GM23338 (cell line): ENCODE data around the gene SEC11A. TPM values are rescaled to one million over a fixed set of nuclear protein-coding genes. Genes with fewer than 3 reads are reported as not detected.

Experiments used
- ATAC-seq: fragments of 200-7000 bp; cut with Tn5 transposase; 3 replicates; pipeline ENCODE4 v1.9.1; 2020
- DNase-seq: peaks from one replicate; pipeline ENCODE4 v3.0.0-alpha.2; 2015; ENCODE audit warnings: low spot score
- H2AFZ ChIP-seq: fragments of 200-600 bp; sonication (generic); 2 replicates; pipeline ENCODE4 v1.8.0; 2016; ENCODE audit warnings: antibody characterized with exemption, mild to moderate bottlenecking, moderate library complexity
- H3F3A ChIP-seq: fragments of 200-600 bp; sonication (generic); replicated peaks from 2 replicates; pipeline ENCODE4 v1.8.0; 2017; ENCODE audit warnings: antibody characterized with exemption, mixed run types, low read depth
- H3K27ac ChIP-seq: fragments of 200-600 bp; sonication (generic); 2 replicates; pipeline ENCODE4 v1.6.1; 2016; ENCODE audit warnings: low read depth
- H3K27me3 ChIP-seq: fragments of 200-600 bp; sonication (generic); 2 replicates; pipeline ENCODE4 v1.8.0; 2016; ENCODE audit warnings: mild to moderate bottlenecking, mixed run types, moderate library complexity; ENCODE audit not compliant: insufficient read depth
- H3K36me3 ChIP-seq: fragments of 200-600 bp; sonication (generic); 2 replicates; pipeline ENCODE4 v1.8.0; 2016; ENCODE audit warnings: mild to moderate bottlenecking; ENCODE audit not compliant: insufficient read depth
- H3K4me1 ChIP-seq: fragments of 200-600 bp; sonication (generic); 2 replicates; pipeline ENCODE4 v1.8.0; 2016; ENCODE audit warnings: mild to moderate bottlenecking, moderate library complexity; ENCODE audit not compliant: insufficient read depth
- H3K4me2 ChIP-seq: fragments of 200-600 bp; sonication (generic); 2 replicates; pipeline ENCODE4 v1.7.1; 2017; ENCODE audit warnings: mixed run types
- H3K4me3 ChIP-seq: fragments of 200-600 bp; sonication (generic); 2 replicates; pipeline ENCODE4 v1.6.1; 2016; ENCODE audit warnings: mixed run types
- H3K79me2 ChIP-seq: fragments of 200-600 bp; sonication (generic); replicated peaks from 2 replicates; pipeline ENCODE4 v1.8.0; 2017; ENCODE audit warnings: mild to moderate bottlenecking; ENCODE audit not compliant: insufficient read depth
- H3K9me2 ChIP-seq: fragments of 200-600 bp; sonication (generic); 2 replicates; pipeline ENCODE4 v1.8.0; 2017; ENCODE audit not compliant: insufficient read depth
- H4K20me1 ChIP-seq: fragments of 200-600 bp; sonication (generic); replicated peaks from 2 replicates; pipeline ENCODE4 v1.8.0; 2017; ENCODE audit warnings: mild to moderate bottlenecking; ENCODE audit not compliant: insufficient read depth
- H3K27ac Mint-ChIP-seq: 2 replicates; pipeline ENCODE4 v1.8.0; 2020; ENCODE audit warnings: inconsistent platforms, mild to moderate bottlenecking, moderate library complexity, mixed read lengths
- H3K27me3 Mint-ChIP-seq: 3 replicates; pipeline ENCODE4 v1.8.0; 2022; ENCODE audit warnings: low read depth, mild to moderate bottlenecking, moderate library complexity, mixed read lengths, inconsistent platforms; ENCODE audit not compliant: insufficient read depth, poor library complexity
- H3K36me3 Mint-ChIP-seq: 3 replicates; pipeline ENCODE4 v1.8.0; 2021; ENCODE audit warnings: low read depth, mild to moderate bottlenecking, inconsistent platforms, moderate library complexity, mixed read lengths
- H3K4me1 Mint-ChIP-seq: 3 replicates; pipeline ENCODE4 v1.8.0; 2020; ENCODE audit warnings: mild to moderate bottlenecking, inconsistent platforms, mixed read lengths
- H3K4me3 Mint-ChIP-seq: 3 replicates; pipeline ENCODE4 v1.8.0; 2021; ENCODE audit warnings: moderate library complexity, mild to moderate bottlenecking, inconsistent platforms, mixed read lengths
- H3K9me3 Mint-ChIP-seq: 3 replicates; pipeline ENCODE4 v1.8.0; 2020; ENCODE audit warnings: moderate library complexity, mild to moderate bottlenecking, inconsistent platforms, mixed read lengths
- CREB1 ChIP-seq: fragments of 250-450 bp; sonication (Bioruptor Pico); IDR thresholded peaks from 2 replicates; pipeline ENCODE4 v1.5.0; 2020; ENCODE audit warnings: low read depth, mild to moderate bottlenecking, moderate library complexity
- EZH2 ChIP-seq: fragments of 200-600 bp; sonication (generic); IDR thresholded peaks from one replicate; pipeline ENCODE4 v1.8.0; 2017; ENCODE audit warnings: antibody characterized with exemption, mild to moderate bottlenecking, low read depth; ENCODE audit not compliant: unreplicated experiment
- EZH2phosphoT487 ChIP-seq: fragments of 200-600 bp; sonication (generic); IDR thresholded peaks from one replicate; pipeline ENCODE4 v1.8.1; 2018; ENCODE audit warnings: antibody characterized with exemption; ENCODE audit not compliant: unreplicated experiment
- NANOG ChIP-seq: IDR thresholded peaks from 2 replicates; pipeline ENCODE4 v1.6.1; 2016; ENCODE audit warnings: antibody characterized with exemption, borderline replicate concordance
- POLR2AphosphoS5 ChIP-seq: IDR thresholded peaks from 2 replicates; pipeline ENCODE4 v1.6.1; 2016; ENCODE audit warnings: antibody characterized with exemption, low read depth
- STAT1 ChIP-seq: IDR thresholded peaks from one replicate; pipeline ENCODE4 v1.6.1; 2016; ENCODE audit warnings: antibody characterized with exemption; ENCODE audit not compliant: unreplicated experiment
- ZNF331 ChIP-seq: fragments of 250-450 bp; sonication (Bioruptor Pico); IDR thresholded peaks from 2 replicates; pipeline ENCODE4 v1.5.0; 2020; ENCODE audit warnings: low read depth, mild to moderate bottlenecking, moderate library complexity
- polyA plus RNA-seq: library from polyadenylated mRNA; unstranded; fragments of >200 nt; fragmentation: Nextera tagmentation; extraction: Ambion mirVana; gene quantifications from 2 replicates; pipeline ENCODE4 v1.2.1, GENCODE V29; 2016
- total RNA-seq: library from RNA; depleted of rRNA; stranded (reverse); fragments of >200 nt; shearing (Covaris generic); gene quantifications from 2 replicates; pipeline ENCODE4 v1.2.3, GENCODE V29; 2014
- TF ChIP-seq, protein P1 (sequence below), 2 experiments: fragments of 200-600 bp in 1 of 2; sonication (generic) in 1 of 2; conservative IDR thresholded peaks; 2 replicates each; pipeline versions ENCODE4 v1.5.1 to v1.6.1; 2016 to 2017; ENCODE audit warnings: antibody characterized with exemption in 2 of 2, low read depth in 2 of 2, mild to moderate bottlenecking in 2 of 2, moderate library complexity in 1 of 2
- TF ChIP-seq, protein P2 (sequence below): fragments of 250-450 bp; sonication (Bioruptor Pico); IDR thresholded peaks from 2 replicates; pipeline ENCODE4 v1.5.0; 2020; ENCODE audit warnings: mild to moderate bottlenecking, moderate library complexity
- TF ChIP-seq, protein P3 (sequence below): IDR thresholded peaks from one replicate; pipeline ENCODE4 v1.6.1; 2018; ENCODE audit warnings: antibody characterized with exemption; ENCODE audit not compliant: unreplicated experiment
- TF ChIP-seq, protein P4 (sequence below): IDR thresholded peaks from 2 replicates; pipeline ENCODE4 v1.6.1; 2016; ENCODE audit warnings: antibody characterized with exemption

SEC11A gene
- total and polyA plus RNA-seq, 2 experiments from 2014 or later, result 191 to 257 TPM

DNA sequence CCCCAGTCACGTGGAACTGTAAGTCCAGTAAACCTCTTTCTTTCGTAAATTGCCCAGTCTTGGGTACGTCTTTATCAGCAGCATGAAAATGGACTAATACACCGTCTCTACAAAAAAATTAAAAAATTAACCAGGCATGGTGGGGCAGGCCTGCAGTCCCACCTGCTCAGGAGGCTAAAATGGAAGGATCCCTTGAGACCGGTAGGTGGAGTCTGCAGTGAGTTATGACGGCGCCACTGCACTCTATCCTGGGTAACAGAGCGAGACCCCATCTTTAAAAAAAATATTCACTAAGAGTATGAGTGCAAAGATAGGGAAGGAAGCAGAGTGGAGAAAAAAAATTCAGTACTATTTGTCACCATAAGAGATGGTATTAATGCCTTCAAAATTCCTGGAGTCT lies 25.6 kb downstream of the SEC11A start:
- no peak for DNase-seq
- H4K20me1 ChIP-seq, result peaks cover 30% of the 10 kb centered on the region
- peaks cover 62% of the 10 kb centered on the region for H3K79me2 ChIP-seq
- no peaks in the 10 kb centered on the region for H3K9me2 ChIP-seq
- H3F3A ChIP-seq, result 0 out of 2 replicates have a peak, but pooled peaks cover 2% of the 10 kb centered on the region
- TF ChIP-seq, protein P1, sequence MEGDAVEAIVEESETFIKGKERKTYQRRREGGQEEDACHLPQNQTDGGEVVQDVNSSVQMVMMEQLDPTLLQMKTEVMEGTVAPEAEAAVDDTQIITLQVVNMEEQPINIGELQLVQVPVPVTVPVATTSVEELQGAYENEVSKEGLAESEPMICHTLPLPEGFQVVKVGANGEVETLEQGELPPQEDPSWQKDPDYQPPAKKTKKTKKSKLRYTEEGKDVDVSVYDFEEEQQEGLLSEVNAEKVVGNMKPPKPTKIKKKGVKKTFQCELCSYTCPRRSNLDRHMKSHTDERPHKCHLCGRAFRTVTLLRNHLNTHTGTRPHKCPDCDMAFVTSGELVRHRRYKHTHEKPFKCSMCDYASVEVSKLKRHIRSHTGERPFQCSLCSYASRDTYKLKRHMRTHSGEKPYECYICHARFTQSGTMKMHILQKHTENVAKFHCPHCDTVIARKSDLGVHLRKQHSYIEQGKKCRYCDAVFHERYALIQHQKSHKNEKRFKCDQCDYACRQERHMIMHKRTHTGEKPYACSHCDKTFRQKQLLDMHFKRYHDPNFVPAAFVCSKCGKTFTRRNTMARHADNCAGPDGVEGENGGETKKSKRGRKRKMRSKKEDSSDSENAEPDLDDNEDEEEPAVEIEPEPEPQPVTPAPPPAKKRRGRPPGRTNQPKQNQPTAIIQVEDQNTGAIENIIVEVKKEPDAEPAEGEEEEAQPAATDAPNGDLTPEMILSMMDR (conservative IDR thresholded peaks at IDR 0.05; ENCODE audit: low read depth in 2 of 2), result no peak
- no peak for TF ChIP-seq CREB1 (CRISPR knock-in tag)
- TF ChIP-seq NANOG, result no peak
- TF ChIP-seq, protein P2, sequence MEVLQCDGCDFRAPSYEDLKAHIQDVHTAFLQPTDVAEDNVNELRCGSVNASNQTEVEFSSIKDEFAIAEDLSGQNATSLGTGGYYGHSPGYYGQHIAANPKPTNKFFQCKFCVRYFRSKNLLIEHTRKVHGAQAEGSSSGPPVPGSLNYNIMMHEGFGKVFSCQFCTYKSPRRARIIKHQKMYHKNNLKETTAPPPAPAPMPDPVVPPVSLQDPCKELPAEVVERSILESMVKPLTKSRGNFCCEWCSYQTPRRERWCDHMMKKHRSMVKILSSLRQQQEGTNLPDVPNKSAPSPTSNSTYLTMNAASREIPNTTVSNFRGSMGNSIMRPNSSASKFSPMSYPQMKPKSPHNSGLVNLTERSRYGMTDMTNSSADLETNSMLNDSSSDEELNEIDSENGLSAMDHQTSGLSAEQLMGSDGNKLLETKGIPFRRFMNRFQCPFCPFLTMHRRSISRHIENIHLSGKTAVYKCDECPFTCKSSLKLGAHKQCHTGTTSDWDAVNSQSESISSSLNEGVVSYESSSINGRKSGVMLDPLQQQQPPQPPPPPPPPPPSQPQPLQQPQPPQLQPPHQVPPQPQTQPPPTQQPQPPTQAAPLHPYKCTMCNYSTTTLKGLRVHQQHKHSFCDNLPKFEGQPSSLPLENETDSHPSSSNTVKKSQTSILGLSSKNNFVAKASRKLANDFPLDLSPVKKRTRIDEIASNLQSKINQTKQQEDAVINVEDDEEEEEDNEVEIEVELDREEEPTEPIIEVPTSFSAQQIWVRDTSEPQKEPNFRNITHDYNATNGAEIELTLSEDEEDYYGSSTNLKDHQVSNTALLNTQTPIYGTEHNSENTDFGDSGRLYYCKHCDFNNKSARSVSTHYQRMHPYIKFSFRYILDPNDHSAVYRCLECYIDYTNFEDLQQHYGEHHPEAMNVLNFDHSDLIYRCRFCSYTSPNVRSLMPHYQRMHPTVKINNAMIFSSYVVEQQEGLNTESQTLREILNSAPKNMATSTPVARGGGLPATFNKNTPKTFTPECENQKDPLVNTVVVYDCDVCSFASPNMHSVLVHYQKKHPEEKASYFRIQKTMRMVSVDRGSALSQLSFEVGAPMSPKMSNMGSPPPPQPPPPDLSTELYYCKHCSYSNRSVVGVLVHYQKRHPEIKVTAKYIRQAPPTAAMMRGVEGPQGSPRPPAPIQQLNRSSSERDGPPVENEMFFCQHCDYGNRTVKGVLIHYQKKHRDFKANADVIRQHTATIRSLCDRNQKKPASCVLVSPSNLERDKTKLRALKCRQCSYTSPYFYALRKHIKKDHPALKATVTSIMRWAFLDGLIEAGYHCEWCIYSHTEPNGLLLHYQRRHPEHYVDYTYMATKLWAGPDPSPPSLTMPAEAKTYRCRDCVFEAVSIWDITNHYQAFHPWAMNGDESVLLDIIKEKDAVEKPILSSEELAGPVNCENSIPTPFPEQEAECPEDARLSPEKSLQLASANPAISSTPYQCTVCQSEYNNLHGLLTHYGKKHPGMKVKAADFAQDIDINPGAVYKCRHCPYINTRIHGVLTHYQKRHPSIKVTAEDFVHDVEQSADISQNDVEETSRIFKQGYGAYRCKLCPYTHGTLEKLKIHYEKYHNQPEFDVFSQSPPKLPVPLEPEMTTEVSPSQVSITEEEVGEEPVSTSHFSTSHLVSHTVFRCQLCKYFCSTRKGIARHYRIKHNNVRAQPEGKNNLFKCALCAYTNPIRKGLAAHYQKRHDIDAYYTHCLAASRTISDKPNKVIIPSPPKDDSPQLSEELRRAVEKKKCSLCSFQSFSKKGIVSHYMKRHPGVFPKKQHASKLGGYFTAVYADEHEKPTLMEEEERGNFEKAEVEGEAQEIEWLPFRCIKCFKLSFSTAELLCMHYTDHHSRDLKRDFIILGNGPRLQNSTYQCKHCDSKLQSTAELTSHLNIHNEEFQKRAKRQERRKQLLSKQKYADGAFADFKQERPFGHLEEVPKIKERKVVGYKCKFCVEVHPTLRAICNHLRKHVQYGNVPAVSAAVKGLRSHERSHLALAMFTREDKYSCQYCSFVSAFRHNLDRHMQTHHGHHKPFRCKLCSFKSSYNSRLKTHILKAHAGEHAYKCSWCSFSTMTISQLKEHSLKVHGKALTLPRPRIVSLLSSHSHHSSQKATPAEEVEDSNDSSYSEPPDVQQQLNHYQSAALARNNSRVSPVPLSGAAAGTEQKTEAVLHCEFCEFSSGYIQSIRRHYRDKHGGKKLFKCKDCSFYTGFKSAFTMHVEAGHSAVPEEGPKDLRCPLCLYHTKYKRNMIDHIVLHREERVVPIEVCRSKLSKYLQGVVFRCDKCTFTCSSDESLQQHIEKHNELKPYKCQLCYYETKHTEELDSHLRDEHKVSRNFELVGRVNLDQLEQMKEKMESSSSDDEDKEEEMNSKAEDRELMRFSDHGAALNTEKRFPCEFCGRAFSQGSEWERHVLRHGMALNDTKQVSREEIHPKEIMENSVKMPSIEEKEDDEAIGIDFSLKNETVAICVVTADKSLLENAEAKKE (CRISPR knock-in tag), result no peak
- TF ChIP-seq EZH2, result no peak
- TF ChIP-seq, protein P3, sequence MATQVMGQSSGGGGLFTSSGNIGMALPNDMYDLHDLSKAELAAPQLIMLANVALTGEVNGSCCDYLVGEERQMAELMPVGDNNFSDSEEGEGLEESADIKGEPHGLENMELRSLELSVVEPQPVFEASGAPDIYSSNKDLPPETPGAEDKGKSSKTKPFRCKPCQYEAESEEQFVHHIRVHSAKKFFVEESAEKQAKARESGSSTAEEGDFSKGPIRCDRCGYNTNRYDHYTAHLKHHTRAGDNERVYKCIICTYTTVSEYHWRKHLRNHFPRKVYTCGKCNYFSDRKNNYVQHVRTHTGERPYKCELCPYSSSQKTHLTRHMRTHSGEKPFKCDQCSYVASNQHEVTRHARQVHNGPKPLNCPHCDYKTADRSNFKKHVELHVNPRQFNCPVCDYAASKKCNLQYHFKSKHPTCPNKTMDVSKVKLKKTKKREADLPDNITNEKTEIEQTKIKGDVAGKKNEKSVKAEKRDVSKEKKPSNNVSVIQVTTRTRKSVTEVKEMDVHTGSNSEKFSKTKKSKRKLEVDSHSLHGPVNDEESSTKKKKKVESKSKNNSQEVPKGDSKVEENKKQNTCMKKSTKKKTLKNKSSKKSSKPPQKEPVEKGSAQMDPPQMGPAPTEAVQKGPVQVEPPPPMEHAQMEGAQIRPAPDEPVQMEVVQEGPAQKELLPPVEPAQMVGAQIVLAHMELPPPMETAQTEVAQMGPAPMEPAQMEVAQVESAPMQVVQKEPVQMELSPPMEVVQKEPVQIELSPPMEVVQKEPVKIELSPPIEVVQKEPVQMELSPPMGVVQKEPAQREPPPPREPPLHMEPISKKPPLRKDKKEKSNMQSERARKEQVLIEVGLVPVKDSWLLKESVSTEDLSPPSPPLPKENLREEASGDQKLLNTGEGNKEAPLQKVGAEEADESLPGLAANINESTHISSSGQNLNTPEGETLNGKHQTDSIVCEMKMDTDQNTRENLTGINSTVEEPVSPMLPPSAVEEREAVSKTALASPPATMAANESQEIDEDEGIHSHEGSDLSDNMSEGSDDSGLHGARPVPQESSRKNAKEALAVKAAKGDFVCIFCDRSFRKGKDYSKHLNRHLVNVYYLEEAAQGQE, result no peak
- TF ChIP-seq ZNF331 (CRISPR knock-in tag), result no peak
- no peak for TF ChIP-seq EZH2phosphoT487
- TF ChIP-seq, protein P4, sequence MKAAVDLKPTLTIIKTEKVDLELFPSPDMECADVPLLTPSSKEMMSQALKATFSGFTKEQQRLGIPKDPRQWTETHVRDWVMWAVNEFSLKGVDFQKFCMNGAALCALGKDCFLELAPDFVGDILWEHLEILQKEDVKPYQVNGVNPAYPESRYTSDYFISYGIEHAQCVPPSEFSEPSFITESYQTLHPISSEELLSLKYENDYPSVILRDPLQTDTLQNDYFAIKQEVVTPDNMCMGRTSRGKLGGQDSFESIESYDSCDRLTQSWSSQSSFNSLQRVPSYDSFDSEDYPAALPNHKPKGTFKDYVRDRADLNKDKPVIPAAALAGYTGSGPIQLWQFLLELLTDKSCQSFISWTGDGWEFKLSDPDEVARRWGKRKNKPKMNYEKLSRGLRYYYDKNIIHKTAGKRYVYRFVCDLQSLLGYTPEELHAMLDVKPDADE, result no peak
- TF ChIP-seq STAT1, result no peak
- TF ChIP-seq POLR2AphosphoS5, result no peak
- peaks cover 4% of the 10 kb centered on the region for H3K27me3 Mint-ChIP-seq
- peaks cover 3% of the 10 kb centered on the region; the same call in 1 of the 3 replicates for H3K9me3 Mint-ChIP-seq
- H3K27ac ChIP-seq, result no peak overlapping the region
- H3K36me3 Mint-ChIP-seq, result peaks cover 54% of the 10 kb centered on the region
- no peaks in the 10 kb centered on the region for H3K27me3 ChIP-seq
- no peak overlapping the region for H3K4me3 Mint-ChIP-seq
- no peak overlapping the region for H2AFZ ChIP-seq
- no peak overlapping the region for H3K27ac Mint-ChIP-seq
- peaks cover 18% of the 10 kb centered on the region for H3K36me3 ChIP-seq
- no peak overlapping the region for H3K4me3 ChIP-seq
- H3K4me1 Mint-ChIP-seq, result no peaks in the 10 kb centered on the region
- H3K4me2 ChIP-seq, result no peak overlapping the region
- no peak for ATAC-seq
- H3K4me1 ChIP-seq, result no peaks in the 10 kb centered on the region
